HG03280 (cell line): ENCODE results near the gene ARFGEF2.
"Not testable (repeated sequence)": the region's sequence is repeated elsewhere in the genome, so short reads cannot be mapped to it uniquely, and the experiment has no call there.

Source experiments
- ATAC-seq: cut with Tn5 transposase; IDR thresholded peaks from one replicate; pipeline ENCODE4 v1.9.1; 2021; ENCODE audit warnings: mild to moderate bottlenecking, moderate library complexity; ENCODE audit not compliant: unreplicated experiment

ARFGEF2 gene

GRCh38 chr20:49054056-49054643 is 132.6 kb downstream of the ARFGEF2 start:
- peak; percentile 41 for ATAC-seq

- no peak for ATAC-seq
Measured at GRCh38 chr20:49063279-49063678, 141.8 kb downstream of the ARFGEF2 start.

- ATAC-seq: no peak
Measured at GRCh38 chr20:49074521-49074920, 153.0 kb downstream of the ARFGEF2 start.

GRCh38 chr20:49078310-49078709 is 156.8 kb downstream of the ARFGEF2 start:
- no peak for ATAC-seq

- not testable (repeated sequence) for ATAC-seq
Measured at GRCh38 chr20:49082295-49082694, 160.8 kb downstream of the ARFGEF2 start.
